Parietal lobe (tissue), 1 donor: ENCODE measurements around the gene ZNF266. TPM values are rescaled to one million over a fixed set of nuclear protein-coding genes. Genes with fewer than 3 reads are reported as not detected.

ENCODE experiments used
- total RNA-seq: library from RNA; depleted of rRNA; stranded (reverse); fragments of >200 nt; gene quantifications from one replicate; pipeline ENCODE4 v1.2.3, GENCODE V29; 2014

Gene ZNF266
- total RNA-seq, result 37.6 TPM

DNA sequence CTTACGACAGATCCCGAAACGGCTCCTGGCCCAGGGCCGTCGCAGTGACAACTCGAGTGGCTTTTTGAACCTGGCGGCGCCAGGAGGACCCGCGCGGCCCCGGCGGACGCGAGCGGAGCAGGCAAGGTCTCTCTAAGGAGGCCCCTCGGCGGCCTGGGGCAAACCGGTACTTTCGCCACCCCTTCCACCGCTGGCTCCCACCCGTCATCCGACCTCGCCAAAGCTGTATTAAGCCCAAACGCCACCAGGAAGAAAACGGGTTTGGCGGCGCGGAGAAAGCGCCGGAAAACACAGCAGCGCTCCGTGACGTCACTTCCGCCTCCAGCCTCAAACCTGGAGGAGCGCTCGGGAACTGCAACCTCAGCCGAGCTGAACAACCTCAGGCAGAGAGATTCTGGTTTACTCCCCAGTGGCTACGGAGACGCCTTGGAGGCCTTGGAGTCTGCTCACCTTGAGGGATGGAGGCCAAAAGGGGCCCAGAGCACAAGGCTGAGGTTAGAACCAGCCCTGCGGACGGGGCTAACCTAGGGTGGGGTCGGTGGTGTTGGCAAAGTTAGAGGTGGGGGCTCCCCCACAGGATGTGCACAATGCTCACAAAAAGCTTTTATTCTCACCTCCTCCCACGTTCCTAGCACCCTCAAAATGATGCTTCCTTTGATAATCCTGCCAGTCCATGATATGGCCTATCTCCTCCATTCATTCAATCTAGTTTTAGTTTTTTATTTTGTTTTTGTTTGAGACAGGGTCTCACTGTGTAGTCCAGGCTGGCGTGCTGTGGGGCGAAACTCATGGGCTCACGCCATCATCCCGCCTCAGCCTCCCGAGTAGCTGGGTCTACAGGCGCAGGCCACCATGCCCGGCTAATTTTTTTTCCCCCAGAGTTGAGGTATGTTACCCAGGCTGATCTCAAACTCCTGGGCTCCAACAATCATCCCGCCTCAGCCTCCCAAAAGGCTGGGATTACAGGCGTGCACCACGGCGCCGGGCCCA is at the start of gene ZNF266:
Gene ZNF266 (minus strand): TSS at position 295 of the 990 bp plus-strand sequence. CDS start 15,484 bp downstream, outside the sequence.

DNA sequence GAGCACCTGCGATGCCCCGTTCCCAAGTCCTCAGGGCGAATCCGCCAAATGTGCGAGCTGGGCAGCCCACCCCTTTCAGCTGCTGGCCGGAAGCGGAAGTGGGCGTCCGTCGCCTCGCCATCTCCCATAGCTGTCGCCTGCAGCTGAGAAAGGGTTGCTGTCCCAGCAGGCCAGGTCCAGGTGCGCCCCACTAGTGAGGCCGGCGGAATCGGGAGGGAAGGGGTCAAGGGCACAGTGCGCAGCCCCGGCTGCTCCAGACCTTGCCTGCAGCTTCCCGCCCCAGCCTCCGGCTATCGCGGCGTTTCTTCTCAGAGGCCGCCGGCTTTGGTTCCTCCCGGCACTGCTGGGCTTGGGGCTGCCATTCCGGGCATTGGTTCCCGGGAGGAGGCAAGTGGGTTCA is 72.5 kb downstream of the ZNF266 start, which contains the start of gene ZNF177:
Gene ZNF177 (plus strand): TSS at position 109 of the 400 bp plus-strand sequence. CDS start 15,299 bp downstream, outside the sequence.

Other genes starting within 250 kb of the ZNF266 start
- gene OR7D4, start 216.0 kb downstream of the ZNF266 start, total RNA-seq, result not detected
- gene OR7E24, start 184.6 kb downstream of the ZNF266 start, total RNA-seq, result not detected
- gene ZNF699, start 125.7 kb downstream of the ZNF266 start, total RNA-seq, result 26.3 TPM
- 48.8 TPM for gene ZNF559, start 111.4 kb downstream of the ZNF266 start, total RNA-seq
- gene ZNF177, start 72.6 kb downstream of the ZNF266 start, total RNA-seq, result 14.7 TPM
- 0.63 TPM for gene ZNF560, start 63.0 kb upstream of the ZNF266 start, total RNA-seq
- 22.2 TPM for gene ZNF426, start 103.1 kb upstream of the ZNF266 start, total RNA-seq
- gene ZNF121, start 148.9 kb upstream of the ZNF266 start, total RNA-seq, result 80.4 TPM
- gene ZNF561, start 185.7 kb upstream of the ZNF266 start, total RNA-seq, result 63.2 TPM
- gene ZNF562, start 239.5 kb upstream of the ZNF266 start, total RNA-seq, result 85.1 TPM